Measurements from ENCODE around the gene PRSS33. TPM values are rescaled to one million over a fixed set of nuclear protein-coding genes. Genes with fewer than 3 reads are reported as not detected.
A peak's percentile ranks its signal among the peaks of the same experiment; 100 is the strongest.

PRSS33 gene, protein sequence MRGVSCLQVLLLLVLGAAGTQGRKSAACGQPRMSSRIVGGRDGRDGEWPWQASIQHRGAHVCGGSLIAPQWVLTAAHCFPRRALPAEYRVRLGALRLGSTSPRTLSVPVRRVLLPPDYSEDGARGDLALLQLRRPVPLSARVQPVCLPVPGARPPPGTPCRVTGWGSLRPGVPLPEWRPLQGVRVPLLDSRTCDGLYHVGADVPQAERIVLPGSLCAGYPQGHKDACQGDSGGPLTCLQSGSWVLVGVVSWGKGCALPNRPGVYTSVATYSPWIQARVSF
- not detected for total RNA-seq
- under 1 TPM; 0.13 to 0.75 (median 0.25) TPM for polyA plus RNA-seq (ENCODE audit: insufficient read length in 6 of 6)
- long read RNA-seq, donor 1 = 0 reads
- long read RNA-seq, donor 2 = 0 reads
- long read RNA-seq, donor 3 = 0 reads
- long read RNA-seq, donor 4 = 0 reads
- long read RNA-seq, donor 5 = 0 reads
- long read RNA-seq, donor 6 = 0 reads
- long read RNA-seq, donor 7 = 0 reads
- long read RNA-seq, donor 8 = 0 reads
- long read RNA-seq, donor 9 = 0 reads
- long read RNA-seq, donor 10 = 0 reads
- long read RNA-seq, donor 11 = 0 reads
- long read RNA-seq, donor 12 = 0 reads

DNA sequence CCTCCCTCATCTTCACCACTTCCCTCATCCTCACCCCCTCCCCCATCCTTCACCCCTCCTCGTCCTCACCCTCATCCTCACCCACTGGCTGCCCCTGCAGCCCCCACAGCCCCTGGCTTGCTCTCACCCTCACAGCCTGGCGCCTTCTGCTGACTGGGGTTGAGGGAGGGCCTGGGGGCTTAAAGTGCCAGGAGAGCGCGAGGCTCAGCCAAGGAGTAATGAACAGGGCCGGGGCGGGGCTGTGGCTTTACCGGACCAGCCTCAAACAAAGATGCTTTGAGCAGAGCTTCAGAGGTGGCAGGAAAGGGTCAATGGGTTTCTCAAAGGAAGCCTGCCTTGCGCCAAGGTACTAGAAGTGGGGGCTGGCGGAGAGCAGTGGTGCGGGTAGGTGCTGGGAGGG, at the start of gene PRSS33:
PRSS33 (minus strand) TSS at position 155 of the 400 bp plus-strand sequence. CDS start 1,013 bp downstream, outside the sequence.
- TF ChIP-seq, protein P1, sequence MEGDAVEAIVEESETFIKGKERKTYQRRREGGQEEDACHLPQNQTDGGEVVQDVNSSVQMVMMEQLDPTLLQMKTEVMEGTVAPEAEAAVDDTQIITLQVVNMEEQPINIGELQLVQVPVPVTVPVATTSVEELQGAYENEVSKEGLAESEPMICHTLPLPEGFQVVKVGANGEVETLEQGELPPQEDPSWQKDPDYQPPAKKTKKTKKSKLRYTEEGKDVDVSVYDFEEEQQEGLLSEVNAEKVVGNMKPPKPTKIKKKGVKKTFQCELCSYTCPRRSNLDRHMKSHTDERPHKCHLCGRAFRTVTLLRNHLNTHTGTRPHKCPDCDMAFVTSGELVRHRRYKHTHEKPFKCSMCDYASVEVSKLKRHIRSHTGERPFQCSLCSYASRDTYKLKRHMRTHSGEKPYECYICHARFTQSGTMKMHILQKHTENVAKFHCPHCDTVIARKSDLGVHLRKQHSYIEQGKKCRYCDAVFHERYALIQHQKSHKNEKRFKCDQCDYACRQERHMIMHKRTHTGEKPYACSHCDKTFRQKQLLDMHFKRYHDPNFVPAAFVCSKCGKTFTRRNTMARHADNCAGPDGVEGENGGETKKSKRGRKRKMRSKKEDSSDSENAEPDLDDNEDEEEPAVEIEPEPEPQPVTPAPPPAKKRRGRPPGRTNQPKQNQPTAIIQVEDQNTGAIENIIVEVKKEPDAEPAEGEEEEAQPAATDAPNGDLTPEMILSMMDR (IDR thresholded peaks at IDR 0.05) = no peak
- ATAC-seq (no peak), DNase-seq (peak in 1 of 4 donors; percentile 53)
- Histone ChIP-seq H3K27ac (no peak within 1 kb of the TSS), H3K27me3 (peaks cover 27 to 75% of the 10 kb centered on the region in 2 donors), H3K4me1 (peaks cover 6 to 13% of the 10 kb centered on the region in 2 donors), H3K36me3 (no peaks in the 10 kb centered on the region), H3K9me3 (no peaks in the 10 kb centered on the region), H3K4me3 (no peak within 1 kb of the TSS)
- intact Hi-C loops (cut with DNase I) = no loop called here

DNA sequence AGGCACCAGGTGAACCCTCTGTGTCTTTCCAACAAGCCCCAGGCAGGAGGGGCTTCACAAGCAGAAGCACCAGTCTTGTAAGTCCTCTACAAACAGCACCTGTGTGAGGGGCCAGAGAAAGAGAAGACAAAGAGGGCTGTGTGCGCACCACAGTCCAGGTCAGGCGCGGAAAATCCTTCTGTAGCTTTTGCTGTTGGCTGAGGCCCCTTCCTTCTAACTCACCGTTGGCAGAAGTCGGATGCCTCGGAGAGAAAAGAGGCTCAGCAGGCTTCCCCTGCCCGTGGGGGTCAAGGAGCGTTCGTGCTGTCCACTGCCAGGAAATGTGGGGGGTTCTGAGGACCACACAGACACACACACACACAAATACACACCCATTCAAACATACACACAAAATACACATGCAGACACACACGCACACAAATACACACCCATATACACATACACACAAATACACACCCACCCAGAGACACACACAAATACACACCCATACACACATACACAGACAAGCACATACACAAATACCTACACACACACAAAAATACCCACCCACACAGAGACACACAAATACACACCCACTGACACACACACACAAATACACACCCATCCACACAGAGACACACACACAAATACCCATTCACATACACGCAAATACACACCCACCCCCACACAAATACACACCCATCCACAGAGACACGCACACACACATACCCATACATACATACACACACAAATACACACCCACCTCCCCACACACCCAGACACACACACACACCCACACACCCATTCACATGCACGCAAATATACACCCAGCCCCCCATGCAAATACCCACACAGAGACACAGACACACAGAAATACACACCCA, 49.5 kb upstream of the PRSS33 start:
- H3K9me3 ChIP-seq = no peaks in the 10 kb centered on the region
- H3K27me3 ChIP-seq = peaks cover 0 to 6% of the 10 kb centered on the region in 2 donors
- TF ChIP-seq, protein P1 (IDR thresholded peaks at IDR 0.05) = no peak
- DNase-seq (no peak), ATAC-seq (no peak)
- peak overlapping the region; percentile 56 to 68 for H3K27ac ChIP-seq
- intact Hi-C loops (cut with DNase I) = no loop called here
- H3K36me3 ChIP-seq = no peaks in the 10 kb centered on the region
- peaks cover 3 to 7% of the 10 kb centered on the region in 2 donors for H3K4me1 ChIP-seq
- no peak overlapping the region for H3K4me3 ChIP-seq

DNA sequence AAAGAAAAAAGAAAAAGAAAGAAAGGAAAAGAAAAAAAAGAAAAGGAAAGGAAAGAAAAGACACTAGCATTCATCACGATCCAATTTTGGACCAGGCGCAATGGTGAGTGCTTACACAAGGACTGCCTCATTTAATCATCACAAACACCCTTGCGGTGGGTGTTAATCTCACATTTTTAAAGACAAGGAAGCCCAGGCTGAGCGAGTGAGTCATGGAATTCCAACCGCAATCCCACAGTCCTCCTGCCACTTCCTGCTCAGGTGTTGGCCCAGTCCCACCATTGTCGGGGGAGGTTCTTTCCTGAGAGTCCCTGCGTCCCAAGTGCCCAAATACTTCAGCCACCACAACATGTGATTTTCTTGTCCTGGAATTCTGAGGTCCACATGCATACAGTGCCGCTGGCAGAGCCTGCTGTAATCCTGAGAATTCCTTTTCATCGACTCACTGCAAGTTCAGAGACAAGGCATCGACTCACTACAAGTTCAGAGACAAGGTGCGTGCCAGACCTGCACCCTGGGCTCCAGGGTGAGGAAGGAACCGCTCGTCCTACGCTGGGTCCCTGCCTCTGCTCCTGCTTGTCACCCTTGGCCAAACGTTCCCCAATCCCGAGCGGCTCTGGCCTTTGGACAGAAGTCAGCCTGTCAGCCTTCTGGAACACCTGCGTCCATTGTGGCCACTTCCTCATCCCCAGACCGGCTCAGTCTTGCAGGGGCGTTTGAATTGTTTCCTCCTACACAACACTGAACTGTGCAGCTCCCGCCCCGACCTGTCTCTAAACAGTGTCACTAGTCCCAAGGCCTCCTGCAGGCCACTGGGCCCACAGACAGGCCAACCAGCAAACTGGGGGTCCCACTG, 48.5 kb upstream of the PRSS33 start:
- DNase-seq (peak in 2 of 4 donors; percentile 57 to 75), ATAC-seq (peak; percentile 83)
- H3K36me3 ChIP-seq = no peaks in the 10 kb centered on the region
- TF ChIP-seq, protein P1 (IDR thresholded peaks at IDR 0.05) = no peak
- peak overlapping the region; percentile 56 to 68 for H3K27ac ChIP-seq
- peaks cover 0 to 6% of the 10 kb centered on the region in 2 donors for H3K27me3 ChIP-seq
- H3K4me3 ChIP-seq = no peak overlapping the region
- intact Hi-C loops (cut with DNase I) = no loop called here
- H3K4me1 ChIP-seq = no peaks in the 10 kb centered on the region
- no peaks in the 10 kb centered on the region for H3K9me3 ChIP-seq

DNA sequence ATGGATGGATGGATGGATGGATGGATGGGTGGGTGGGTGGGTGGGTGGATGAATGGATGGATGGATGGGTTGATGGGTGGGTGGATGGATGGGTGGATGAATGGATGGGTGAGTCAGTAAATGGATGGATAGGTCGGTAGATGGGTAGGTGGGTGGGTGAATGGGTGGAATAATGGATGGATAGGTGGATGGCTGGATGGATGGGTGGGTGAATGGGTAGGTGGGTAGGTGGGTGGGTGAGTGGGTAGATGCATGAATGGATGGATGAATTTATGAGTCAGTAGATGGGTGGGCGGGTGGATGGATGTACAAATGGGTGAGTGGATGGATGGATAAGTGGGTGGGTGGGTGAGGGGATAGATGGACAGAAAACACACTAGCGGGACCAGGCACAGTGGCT, 47.6 kb upstream of the PRSS33 start:
- intact Hi-C loops (cut with DNase I) = no loop called here
- Histone ChIP-seq H3K4me3 (no peak overlapping the region), H3K27me3 (peaks cover 0 to 10% of the 10 kb centered on the region in 2 donors), H3K9me3 (no peaks in the 10 kb centered on the region), H3K4me1 (peaks cover 0 to 7% of the 10 kb centered on the region in 2 donors), H3K27ac (no peak overlapping the region), H3K36me3 (no peaks in the 10 kb centered on the region)
- ATAC-seq (no peak), DNase-seq (no peak)
- TF ChIP-seq, protein P1 (IDR thresholded peaks at IDR 0.05) = no peak

Data from left lung (tissue), 14 donors.